HUES6 (cell line): ENCODE results near the gene SECISBP2.

Source experiments
- H3K27ac ChIP-seq: 2 replicates; pipeline ENCODE4 v1.7.0; 2013; ENCODE audit warnings: low read depth, mild to moderate bottlenecking, low read length, inconsistent platforms
- H3K27me3 ChIP-seq: 2 replicates; pipeline ENCODE4 v1.6.1; 2013; ENCODE audit warnings: low read length; ENCODE audit not compliant: control insufficient read depth, insufficient read depth
- H3K36me3 ChIP-seq: 2 replicates; pipeline ENCODE4 v1.6.1; 2013; ENCODE audit warnings: low read length; ENCODE audit not compliant: control insufficient read depth, insufficient read depth
- H3K4me1 ChIP-seq: 2 replicates; pipeline ENCODE4 v1.6.1; 2013; ENCODE audit warnings: low read length; ENCODE audit not compliant: control insufficient read depth, insufficient read depth
- H3K4me3 ChIP-seq: 2 replicates; pipeline ENCODE4 v1.5.1; 2013; ENCODE audit warnings: low read depth, low read length
- H3K9ac ChIP-seq: one replicate; pipeline ENCODE4 v1.6.1; 2013; ENCODE audit warnings: mild to moderate bottlenecking, low read length
- H3K9me3 ChIP-seq: 2 replicates; pipeline ENCODE4 v1.6.1; 2013; ENCODE audit warnings: low read depth, low read length; ENCODE audit not compliant: control insufficient read depth, insufficient read depth

The SECISBP2 gene

GRCh38 chr9:89310475-89311345, 7.6 kb upstream of the SECISBP2 start, which contains the start of gene CKS2:
CKS2 (plus strand) TSS chr9:89311195; CDS start chr9:89311293, 98 bp downstream.
- H3K4me1 ChIP-seq: peaks cover 19% of the 10 kb centered on the region; the same call in 1 of the 2 replicates
- no peaks in the 10 kb centered on the region for H3K27me3 ChIP-seq
- H3K27ac ChIP-seq: peak within 1 kb of the TSS; percentile 97
- peak within 1 kb of the TSS; percentile 98 for H3K9ac ChIP-seq
- H3K36me3 ChIP-seq: peaks cover 28% of the 10 kb centered on the region
- H3K4me3 ChIP-seq: peak within 1 kb of the TSS; percentile 99
- H3K9me3 ChIP-seq: no peaks in the 10 kb centered on the region

- peaks cover 19% of the 10 kb centered on the region; the same call in 1 of the 2 replicates for H3K4me1 ChIP-seq
- peak overlapping the region; percentile 99 for H3K4me3 ChIP-seq
- H3K27me3 ChIP-seq: no peaks in the 10 kb centered on the region
- no peaks in the 10 kb centered on the region for H3K9me3 ChIP-seq
- H3K9ac ChIP-seq: peak overlapping the region; percentile 98
- H3K36me3 ChIP-seq: peaks cover 36% of the 10 kb centered on the region
- H3K27ac ChIP-seq: peak overlapping the region; percentile 90
Measured at GRCh38 chr9:89311346-89312221, 6.7 kb upstream of the SECISBP2 start.

- peak overlapping the region; percentile 99 for H3K4me3 ChIP-seq
- no peaks in the 10 kb centered on the region for H3K9me3 ChIP-seq
- peak overlapping the region; percentile 90; the same call in 1 of the 2 replicates for H3K27ac ChIP-seq
- no peaks in the 10 kb centered on the region for H3K27me3 ChIP-seq
- peaks cover 19% of the 10 kb centered on the region; the same call in 1 of the 2 replicates for H3K4me1 ChIP-seq
- H3K36me3 ChIP-seq: peaks cover 42% of the 10 kb centered on the region
- H3K9ac ChIP-seq: peak overlapping the region; percentile 98
Measured at GRCh38 chr9:89312222-89312571, 6.1 kb upstream of the SECISBP2 start.

GRCh38 chr9:89313842-89314241, 4.5 kb upstream of the SECISBP2 start:
- Histone ChIP-seq H3K4me3 (peak overlapping the region; percentile 99), H3K36me3 (peaks cover 47% of the 10 kb centered on the region), H3K9ac (peak overlapping the region; percentile 98), H3K9me3 (no peaks in the 10 kb centered on the region), H3K4me1 (peaks cover 19% of the 10 kb centered on the region; the same call in 1 of the 2 replicates), H3K27me3 (no peaks in the 10 kb centered on the region), H3K27ac (no peak overlapping the region)

- H3K9ac ChIP-seq: peak overlapping the region; percentile 31
- no peaks in the 10 kb centered on the region for H3K27me3 ChIP-seq
- peaks cover 47% of the 10 kb centered on the region for H3K36me3 ChIP-seq
- H3K9me3 ChIP-seq: no peaks in the 10 kb centered on the region
- peaks cover 21% of the 10 kb centered on the region for H3K4me1 ChIP-seq
- no peak overlapping the region for H3K27ac ChIP-seq
- H3K4me3 ChIP-seq: peak overlapping the region; percentile 99
Measured at GRCh38 chr9:89314955-89315354, 3.3 kb upstream of the SECISBP2 start.

GRCh38 chr9:89315482-89315881, 2.8 kb upstream of the SECISBP2 start:
- H3K4me1 ChIP-seq: peaks cover 21% of the 10 kb centered on the region
- no peaks in the 10 kb centered on the region for H3K9me3 ChIP-seq
- H3K9ac ChIP-seq: no peak overlapping the region
- H3K27me3 ChIP-seq: no peaks in the 10 kb centered on the region
- H3K27ac ChIP-seq: no peak overlapping the region
- H3K36me3 ChIP-seq: peaks cover 47% of the 10 kb centered on the region
- H3K4me3 ChIP-seq: no peak overlapping the region

GRCh38 chr9:89317282-89317681, 1.0 kb upstream of the SECISBP2 start:
- Histone ChIP-seq H3K27ac (peak overlapping the region; percentile 95; the same call in 1 of the 2 replicates), H3K4me1 (peaks cover 21% of the 10 kb centered on the region), H3K36me3 (peaks cover 53% of the 10 kb centered on the region), H3K9ac (peak overlapping the region; percentile 46), H3K9me3 (no peaks in the 10 kb centered on the region), H3K27me3 (no peaks in the 10 kb centered on the region), H3K4me3 (peak overlapping the region; percentile 80)

- peak overlapping the region; percentile 97 for H3K9ac ChIP-seq
- peak overlapping the region; percentile 80 for H3K4me3 ChIP-seq
- peaks cover 14% of the 10 kb centered on the region for H3K4me1 ChIP-seq
- peak overlapping the region; percentile 95 for H3K27ac ChIP-seq
- H3K36me3 ChIP-seq: peaks cover 45% of the 10 kb centered on the region
- no peaks in the 10 kb centered on the region for H3K27me3 ChIP-seq
- H3K9me3 ChIP-seq: no peaks in the 10 kb centered on the region
Measured at GRCh38 chr9:89319015-89319905, 960 bp downstream of the SECISBP2 start.

- H3K9ac ChIP-seq: no peak overlapping the region
- H3K27me3 ChIP-seq: no peaks in the 10 kb centered on the region
- no peak overlapping the region for H3K27ac ChIP-seq
- peaks cover 41% of the 10 kb centered on the region for H3K36me3 ChIP-seq
- no peaks in the 10 kb centered on the region for H3K9me3 ChIP-seq
- H3K4me1 ChIP-seq: peaks cover 5% of the 10 kb centered on the region; the same call in 1 of the 2 replicates
- H3K4me3 ChIP-seq: no peak overlapping the region
Measured at GRCh38 chr9:89323390-89323789, 5.1 kb downstream of the SECISBP2 start.

GRCh38 chr9:89325733-89326132, 7.4 kb downstream of the SECISBP2 start:
- H3K36me3 ChIP-seq: peaks cover 65% of the 10 kb centered on the region
- no peak overlapping the region for H3K27ac ChIP-seq
- no peak overlapping the region for H3K9ac ChIP-seq
- H3K27me3 ChIP-seq: no peaks in the 10 kb centered on the region
- no peak overlapping the region for H3K4me3 ChIP-seq
- no peaks in the 10 kb centered on the region for H3K9me3 ChIP-seq
- H3K4me1 ChIP-seq: no peaks in the 10 kb centered on the region
